Choroid plexus epithelial cell (primary cell): ENCODE measurements around the gene OR2V2.
"Not testable (repeated sequence)": the region's sequence is repeated elsewhere in the genome, so short reads cannot be mapped to it uniquely, and the experiment has no call there.

Experiments
- DNase-seq: peaks from one replicate; pipeline ENCODE4 v3.0.0-alpha.2; 2010; ENCODE audit warnings: low read depth
- H3K4me3 ChIP-seq: 2 replicates; pipeline ENCODE4 v1.5.1; 2011; ENCODE audit warnings: low read depth, mild to moderate bottlenecking, control low read depth, low read length, moderate library complexity
- CTCF ChIP-seq: conservative IDR thresholded peaks from 2 replicates; pipeline ENCODE4 v1.5.1; 2011; ENCODE audit warnings: low read depth, mild to moderate bottlenecking, control low read depth, inconsistent platforms, low read length, moderate library complexity

OR2V2 gene

DNA sequence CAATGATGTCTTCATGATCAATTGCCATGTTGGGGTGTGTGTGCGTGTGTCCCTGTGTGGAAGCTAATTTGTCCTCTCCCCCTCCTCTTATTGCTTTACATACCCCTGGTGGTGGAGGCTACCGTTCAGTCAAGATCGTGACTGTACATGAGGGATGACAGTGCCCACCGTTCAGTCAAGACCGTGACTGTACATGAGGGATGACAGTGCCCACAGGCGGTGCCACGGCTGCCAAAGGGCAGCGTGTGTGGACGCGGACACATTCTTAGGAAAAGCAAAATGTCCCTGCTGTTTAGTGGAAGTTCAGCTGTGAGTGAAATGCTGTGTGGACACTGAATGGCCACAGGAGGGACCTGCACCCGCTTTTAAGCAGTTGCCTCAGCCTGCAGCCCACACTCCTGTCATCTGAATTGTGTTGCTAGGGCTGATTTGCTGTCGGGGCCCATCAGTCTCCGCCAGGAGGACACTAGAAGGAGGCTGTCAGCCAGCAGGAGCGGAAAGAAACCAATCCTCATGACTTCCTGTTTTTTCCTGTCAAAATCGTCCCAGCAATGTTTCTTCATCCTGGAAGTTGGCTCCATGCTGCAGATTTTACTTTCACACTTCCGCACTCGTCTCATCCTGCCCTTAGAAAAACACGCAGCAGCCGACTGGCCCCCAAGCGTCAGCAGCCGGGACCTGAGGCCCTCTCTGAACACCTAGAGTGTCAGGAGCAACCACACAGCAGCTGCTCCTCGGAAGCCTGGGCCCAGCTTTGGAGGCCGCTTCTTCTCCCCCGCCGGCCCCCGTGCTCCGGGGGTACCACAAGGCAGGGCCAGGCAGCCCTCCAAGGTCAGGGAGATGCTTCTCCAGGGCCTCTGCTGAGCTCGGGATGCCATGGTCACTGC is 25.5 kb upstream of the OR2V2 start:
- no peak for TF ChIP-seq CTCF
- no peak overlapping the region for H3K4me3 ChIP-seq
- no peak for DNase-seq

- TF ChIP-seq CTCF = no peak
- no peak for DNase-seq
- H3K4me3 ChIP-seq = no peak overlapping the region
Observed at GRCh38 chr5:181124526-181124925, 22.9 kb upstream of the OR2V2 start.

GRCh38 chr5:181126841-181127240 is 20.5 kb upstream of the OR2V2 start:
- no peak for TF ChIP-seq CTCF
- no peak for DNase-seq
- no peak overlapping the region for H3K4me3 ChIP-seq

DNA sequence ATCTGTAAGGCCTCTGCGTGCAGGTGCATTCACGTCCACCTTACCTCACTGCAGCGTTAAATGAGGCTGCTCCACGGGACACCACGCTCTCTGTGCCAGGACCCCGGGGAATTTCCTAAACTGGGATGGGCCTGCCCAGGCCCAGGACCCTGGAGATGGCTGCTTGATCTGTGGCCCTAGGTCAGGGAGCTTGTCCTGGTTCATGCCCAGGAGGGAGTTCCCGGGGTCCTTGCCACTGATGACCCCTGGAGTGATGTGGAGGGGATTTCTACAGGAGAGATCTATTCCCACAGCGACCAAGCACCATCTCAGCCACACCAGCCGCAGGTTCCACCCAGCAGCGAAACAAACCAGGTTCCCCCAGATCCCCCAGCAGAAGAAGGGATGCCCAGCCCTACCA is 19.9 kb upstream of the OR2V2 start:
- DNase-seq = no peak
- TF ChIP-seq CTCF = no peak
- no peak overlapping the region for H3K4me3 ChIP-seq

DNA sequence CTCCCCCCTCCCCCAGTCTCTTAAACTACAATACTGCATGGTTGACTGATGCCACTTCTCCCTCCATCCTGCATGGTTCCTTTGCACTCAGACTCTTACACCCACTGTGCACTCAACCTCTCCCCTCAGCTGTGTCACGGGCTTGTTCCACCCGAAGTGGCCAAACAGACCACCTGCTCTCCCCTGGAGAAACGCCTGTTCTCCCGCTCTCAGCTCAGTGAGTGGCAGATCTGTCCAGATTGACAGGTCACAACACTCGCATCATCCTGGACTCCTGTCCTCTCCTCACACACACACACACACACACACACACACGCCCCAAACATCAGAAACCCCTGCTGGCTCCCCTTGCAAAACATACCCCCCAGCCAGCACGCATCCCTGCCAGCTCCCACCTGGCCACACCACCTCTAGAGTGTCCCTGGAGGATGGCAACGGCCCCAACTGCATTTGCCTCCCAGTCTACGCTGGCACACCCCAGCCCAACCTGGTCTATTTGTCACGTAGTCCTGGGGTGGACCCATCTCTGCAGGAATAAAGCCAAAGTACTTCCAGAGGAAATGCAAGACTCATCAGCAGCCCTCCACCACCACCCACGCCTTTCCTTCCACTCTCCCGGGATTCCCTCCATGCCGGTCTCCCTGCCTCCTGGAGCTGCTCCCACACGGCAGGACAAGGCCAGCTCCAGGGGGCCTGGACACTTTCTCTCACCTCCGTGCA is 19.3 kb upstream of the OR2V2 start:
- no peak for TF ChIP-seq CTCF
- DNase-seq = no peak
- no peak overlapping the region for H3K4me3 ChIP-seq

DNA sequence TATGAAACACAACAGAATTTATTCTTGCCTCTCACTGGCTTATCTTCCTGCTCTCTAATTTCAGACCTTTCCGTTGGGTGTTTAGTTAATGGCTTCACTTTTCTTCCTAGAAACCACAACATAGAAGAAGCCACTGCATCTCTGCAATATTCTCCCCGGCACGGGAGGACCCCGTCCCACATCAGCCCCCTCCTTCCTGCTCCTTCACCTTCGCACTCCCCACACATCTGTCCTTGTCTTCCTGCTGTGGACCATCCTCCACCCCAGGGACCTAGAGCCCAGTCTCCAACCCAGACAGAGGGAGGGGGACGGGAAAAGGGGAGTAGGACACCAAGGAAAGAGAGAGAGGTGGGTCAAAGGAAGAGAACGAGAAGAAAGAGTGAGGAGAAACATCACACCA is 17.8 kb upstream of the OR2V2 start:
- no peak for TF ChIP-seq CTCF
- no peak for DNase-seq
- no peak overlapping the region for H3K4me3 ChIP-seq

DNA sequence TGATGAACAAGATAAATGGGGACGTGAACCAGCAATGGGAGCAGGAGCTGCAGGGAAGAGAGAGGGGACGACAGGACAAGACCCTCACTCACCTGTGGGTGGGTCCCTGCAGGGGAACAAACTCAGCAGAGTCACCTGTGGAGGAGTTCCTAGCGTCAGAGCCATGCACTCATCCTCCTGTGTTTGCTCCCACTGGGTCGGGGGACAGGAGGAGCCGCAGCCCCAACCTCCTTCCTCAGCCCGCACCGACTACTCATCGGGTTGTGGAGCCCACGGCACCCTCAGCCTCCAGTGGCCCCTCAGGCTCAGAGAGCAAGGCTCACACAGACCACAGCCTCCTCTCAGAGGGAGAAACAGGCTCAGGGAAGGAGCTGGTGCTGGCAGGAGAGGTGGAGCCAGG is 17.3 kb upstream of the OR2V2 start:
- DNase-seq, H3K4me3 ChIP-seq: not testable (repeated sequence)
